HG03571 (cell line): ENCODE data around the gene EIF4G2.

ENCODE experiments used
- ATAC-seq: cut with Tn5 transposase; IDR thresholded peaks from one replicate; pipeline ENCODE4 v1.9.1; 2021; ENCODE audit not compliant: unreplicated experiment

The EIF4G2 gene

GRCh38 chr11:10777806-10778205 is 30.9 kb downstream of the EIF4G2 start:
- no peak for ATAC-seq

DNA sequence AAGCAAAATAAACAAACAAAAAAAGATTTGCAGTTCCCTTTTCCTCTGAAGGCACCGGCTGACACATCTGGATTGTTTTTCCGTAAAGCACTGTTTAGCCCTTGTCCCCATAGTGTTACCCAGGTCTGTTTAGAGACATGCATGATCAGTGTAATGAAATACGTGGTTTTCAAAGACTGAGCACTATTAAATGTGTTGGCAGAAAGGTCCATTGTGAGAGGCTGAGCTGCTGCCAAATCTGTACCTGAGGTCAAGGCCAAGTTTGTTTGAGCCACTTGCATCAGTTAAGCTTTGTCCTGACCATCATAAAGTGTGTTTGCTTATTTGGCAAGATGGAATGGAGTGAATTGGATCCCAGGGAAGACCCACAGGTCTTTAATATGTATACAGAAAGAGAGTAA is 31.3 kb downstream of the EIF4G2 start:
- ATAC-seq, result no peak

DNA sequence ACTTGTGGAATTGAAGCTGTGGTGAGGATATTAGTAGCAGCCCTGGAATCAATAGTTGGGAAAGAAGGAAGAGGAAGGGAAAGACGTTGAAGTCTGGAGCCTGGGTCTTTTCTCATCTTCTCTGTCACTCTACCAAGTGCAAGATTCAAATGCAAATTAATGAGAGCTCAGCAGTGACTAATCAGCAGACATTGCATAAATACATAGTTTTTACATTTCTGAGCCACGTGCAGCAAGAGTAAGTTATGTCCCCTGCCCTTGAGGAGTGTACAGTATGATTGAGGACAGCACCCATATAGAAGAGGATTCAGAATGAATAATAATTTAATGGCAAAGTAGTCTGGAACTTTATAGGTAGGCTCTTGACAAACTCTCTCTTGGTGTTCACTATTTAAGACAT is 33.9 kb downstream of the EIF4G2 start:
- no peak for ATAC-seq

DNA sequence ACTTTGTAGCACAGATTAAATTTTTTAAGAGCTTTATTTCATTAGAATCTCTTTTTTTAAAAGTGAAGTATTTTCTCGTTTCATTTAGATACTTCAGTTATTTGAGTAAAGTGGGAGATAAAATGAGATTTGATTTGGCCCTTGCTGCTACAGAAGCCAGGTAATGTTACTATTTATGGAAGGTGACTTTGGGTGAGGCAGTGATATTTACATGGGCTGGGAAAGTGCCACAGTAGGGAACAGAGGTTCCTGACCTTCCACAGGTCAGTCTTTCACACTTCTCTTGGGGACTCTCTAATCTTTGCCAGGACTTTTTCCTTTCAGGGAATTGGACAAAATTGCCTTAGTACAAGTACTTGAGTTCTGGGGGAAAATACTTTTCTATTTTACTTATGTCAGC is 37.3 kb downstream of the EIF4G2 start:
- ATAC-seq, result no peak

DNA sequence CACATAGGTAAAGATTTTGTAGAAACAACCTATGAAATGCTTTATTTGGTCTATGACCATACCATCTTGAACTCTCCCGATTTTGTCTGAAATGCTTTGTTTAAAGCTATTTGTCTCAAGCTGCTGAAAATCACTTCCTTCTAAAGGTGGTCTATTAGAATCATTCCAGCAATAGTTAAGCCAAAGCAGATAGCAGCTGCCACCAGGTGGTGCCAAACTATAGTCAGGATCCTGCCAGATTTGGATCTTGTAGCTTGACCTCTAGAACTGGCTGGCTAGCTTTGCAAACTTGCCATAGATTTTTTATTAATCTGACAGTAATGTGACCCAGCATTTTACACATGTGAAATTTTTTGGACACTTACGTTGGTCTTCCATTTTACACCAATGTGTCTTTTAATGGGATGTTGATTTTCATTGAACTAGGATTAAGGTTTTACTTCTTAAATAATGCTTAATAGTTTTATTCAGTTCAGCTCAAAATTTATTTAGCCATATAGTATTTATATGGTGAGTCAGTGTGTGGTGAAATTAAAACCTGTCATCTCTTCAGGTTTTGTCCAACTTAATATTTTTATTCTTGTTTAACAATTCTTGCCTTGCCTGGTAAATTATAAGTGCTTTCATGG is 38.0 kb downstream of the EIF4G2 start:
- no peak for ATAC-seq

DNA sequence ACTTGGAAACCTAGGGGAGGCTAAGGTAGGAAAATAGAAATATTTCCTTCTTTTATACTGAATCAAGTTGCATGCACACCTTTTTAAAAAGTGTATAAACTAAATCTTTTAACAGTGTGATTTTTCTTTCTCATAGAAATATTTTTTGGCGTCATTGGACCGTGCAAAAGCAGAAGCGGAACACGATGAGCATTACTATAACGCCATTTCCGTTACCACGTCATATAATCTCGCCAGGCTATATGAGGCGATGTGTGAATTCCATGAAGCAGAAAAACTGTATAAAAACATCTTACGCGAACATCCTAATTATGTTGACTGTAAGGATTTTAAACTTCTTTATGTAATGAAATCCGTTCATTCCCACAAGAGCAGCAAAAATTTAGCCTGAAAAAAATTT is 44.3 kb downstream of the EIF4G2 start:
- ATAC-seq, result no peak

DNA sequence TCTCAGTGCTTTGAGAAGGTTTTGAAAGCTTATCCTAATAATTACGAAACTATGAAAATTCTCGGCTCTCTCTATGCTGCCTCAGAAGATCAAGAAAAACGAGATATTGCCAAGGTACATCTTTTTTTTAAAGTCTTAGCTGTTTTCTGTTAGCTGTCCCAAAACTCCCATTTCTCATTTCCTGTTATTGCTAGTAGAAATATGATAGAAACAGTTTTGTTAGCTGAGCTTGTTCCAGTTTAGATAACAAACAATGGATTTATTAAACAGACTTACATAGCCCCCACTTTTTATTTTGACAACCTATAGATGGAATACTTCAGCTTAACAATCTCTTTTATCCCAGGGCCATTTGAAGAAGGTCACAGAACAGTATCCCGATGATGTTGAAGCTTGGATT is 45.0 kb downstream of the EIF4G2 start:
- ATAC-seq, result no peak

DNA sequence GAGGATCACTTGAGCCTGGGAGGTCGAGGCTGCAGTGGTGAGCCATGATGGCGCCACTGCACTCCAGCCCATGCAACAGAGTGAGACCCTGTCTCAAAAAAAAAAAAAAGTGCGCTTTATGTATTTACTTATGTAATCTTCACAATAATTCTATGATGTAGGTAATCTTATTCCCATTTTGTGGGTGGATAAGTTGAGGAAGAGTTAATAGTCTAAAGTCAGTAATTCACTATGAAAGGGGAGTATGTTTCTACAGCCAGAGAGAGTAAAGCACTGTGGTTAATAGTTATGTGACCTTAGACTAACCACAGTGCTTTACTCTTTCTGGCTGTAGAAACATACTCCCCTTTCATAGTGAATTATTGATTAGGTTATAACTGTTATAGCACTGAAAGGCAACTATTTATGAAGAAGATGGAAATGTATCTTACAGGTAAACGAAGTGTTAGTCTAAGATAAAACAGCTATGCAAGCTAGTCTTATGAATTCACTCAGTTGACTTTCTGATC is 45.8 kb downstream of the EIF4G2 start:
- ATAC-seq, result peak; percentile 69

GRCh38 chr11:10762185-10762584 is 46.5 kb downstream of the EIF4G2 start:
- ATAC-seq, result peak; percentile 82

DNA sequence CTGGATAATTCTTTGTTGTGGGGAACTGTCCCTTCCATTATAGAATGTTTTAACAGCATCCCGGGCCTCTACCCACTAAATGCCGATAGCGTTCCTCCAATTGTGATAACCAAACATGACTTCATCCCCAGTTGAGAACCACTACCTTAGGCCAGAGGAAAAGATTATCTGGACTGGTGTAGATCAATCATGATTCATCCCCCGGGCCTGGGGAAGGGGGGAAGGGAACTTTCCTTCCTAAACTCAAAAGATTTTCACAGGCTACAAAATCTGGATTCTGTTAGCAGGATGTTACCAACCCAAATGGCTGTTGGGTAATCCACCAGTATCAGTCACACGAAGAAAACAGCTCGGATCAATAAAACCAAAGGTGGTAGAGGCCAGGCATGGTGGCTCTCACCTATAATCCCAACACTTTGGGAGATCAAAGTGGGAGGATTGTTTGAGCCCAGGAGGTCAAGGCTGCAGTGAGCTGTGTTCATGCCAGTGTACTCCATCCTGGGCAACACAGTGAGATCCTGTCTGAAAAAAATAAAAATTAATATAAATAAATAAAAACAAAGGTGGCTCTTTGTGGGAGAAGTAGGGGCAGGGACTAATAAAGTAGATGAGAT is 47.5 kb downstream of the EIF4G2 start:
- ATAC-seq, result no peak

DNA sequence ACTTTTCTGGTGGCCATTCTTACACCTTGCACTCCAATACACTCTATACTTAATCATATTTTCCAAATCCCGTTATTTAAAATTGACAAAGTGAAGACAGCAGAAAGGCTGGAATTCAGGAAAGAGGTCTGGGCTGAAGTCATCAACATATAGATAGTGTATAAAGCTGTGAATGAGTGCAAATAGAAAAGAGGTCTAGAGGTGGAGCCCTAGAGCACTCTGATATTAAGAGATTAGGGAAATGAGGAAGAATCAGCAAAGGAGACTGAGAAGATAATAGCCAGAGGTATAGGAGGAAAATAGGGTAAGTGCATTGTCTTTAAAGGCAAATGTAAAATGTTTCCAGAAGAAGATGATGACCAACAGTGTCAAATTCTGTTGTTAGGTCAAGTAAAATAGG is 49.8 kb downstream of the EIF4G2 start:
- no peak for ATAC-seq

DNA sequence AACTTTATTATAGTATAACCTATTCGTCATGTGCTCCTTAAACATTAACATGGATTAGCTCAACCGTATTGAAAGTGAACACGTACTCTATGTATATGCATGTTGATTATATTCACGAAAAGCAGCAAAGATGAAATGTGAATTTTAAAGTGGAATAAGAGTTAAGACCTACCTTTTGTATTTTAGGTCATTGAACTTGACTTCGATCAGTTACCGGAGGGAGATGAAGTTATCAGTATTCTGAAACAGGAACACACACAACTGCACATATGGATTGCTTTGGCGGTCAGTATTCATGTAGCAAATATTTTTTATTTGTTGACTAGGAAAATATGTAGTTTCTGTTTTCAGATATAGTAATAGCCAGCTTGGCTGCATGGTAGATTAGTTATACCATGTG is 56.2 kb downstream of the EIF4G2 start:
- ATAC-seq, result no peak

- ATAC-seq, result no peak
These were observed 56.7 kb downstream of the EIF4G2 start for GRCh38 chr11:10752061-10752460.

DNA sequence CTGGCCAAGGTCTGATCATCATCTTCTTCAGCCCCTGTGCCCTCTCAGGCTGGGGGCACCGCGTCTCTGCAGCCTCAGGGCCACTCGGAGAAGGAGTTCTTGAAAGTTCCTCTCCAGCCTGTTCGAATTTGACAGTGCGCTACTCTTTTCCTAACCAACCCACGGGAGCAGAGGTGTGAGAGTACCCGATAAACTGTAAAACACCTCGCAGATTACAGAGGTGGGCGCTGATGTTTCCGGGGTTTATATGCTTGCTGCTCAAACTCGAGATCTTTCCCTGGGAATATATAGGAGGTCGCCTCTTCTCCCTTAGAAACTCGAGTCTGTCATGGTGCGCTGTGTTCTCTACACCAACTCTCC is 57.2 kb downstream of the EIF4G2 start:
- no peak for ATAC-seq

DNA sequence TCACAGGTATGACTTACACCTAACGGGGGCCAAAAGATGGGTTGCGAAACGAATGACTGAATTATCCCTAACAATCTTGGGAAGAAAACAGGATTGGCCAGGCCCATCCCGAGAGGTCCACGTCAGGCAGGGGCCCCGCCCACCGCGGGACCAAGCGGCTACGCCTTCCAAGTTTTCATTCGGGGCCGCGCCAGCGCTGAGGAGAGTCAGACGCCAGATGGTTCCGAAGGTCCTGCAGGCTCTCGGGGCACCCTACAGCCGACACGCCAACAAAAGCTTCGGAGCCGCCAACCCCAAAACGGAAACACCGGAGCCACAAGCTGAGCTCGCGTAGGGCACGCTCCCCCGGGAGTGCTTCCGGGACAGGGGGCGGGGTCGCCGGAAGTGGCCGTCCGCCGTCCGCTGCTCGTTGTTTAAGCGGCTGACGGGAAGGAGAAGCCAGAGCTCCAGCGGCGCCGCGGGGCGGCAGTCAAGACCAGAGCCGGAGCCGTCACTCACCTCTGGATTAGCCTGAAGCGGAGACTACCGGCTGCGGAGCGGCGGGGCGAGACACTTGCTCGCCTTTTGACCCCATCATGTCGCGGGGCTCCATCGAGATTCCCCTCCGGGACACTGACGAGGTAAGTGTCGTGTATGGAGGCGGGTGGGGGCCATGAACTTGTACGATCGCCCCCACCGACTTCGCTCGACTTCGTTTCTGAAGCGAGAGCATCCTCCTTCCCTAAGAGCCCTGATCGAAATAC is 57.7 kb downstream of the EIF4G2 start, which contains the start of gene CTR9:
TSS of gene CTR9 (plus strand) at position 409 of the 743 bp plus-strand sequence. CDS start at position 576, 167 bp downstream.
- ATAC-seq, result peak; percentile 89

DNA sequence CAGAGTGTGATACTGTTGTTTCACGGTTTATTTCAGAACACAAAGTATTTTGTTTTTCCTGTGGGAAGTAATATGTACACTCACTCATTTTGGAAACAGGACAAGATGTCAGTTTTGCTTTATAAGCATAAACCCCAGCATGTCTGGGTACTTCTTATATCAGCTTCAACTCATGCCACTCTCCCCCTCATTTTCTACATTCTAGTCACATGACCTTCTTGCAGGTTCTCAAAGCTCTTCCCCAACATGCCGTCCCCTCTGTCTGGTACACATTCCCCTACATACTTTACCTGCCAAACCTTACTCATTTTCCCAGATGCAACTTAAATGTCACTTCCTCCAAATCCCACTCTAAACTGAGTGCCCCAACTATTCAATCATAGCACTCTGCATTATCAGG is 59.2 kb downstream of the EIF4G2 start:
- no peak for ATAC-seq

DNA sequence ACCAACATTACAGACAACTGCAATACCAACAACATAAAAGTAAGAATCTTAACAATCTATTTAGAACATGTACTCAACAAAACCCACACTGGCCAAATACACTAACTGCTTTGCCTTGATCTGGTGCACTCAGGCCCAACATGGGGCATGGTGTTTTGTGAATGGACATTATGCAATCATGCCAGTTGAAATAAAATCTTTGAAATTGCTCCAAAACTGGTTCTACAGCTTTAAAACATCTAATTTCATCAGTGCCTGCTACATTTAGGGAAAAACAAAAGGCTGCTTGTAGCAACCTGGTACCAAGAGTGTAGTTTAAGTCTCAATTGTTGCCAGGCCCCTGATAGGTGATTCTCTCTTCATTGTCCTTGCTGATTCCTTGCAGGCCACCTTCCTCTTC is 61.0 kb downstream of the EIF4G2 start:
- no peak for ATAC-seq
